Measurements from ENCODE around the gene TENM4. TPM values are rescaled to one million over a fixed set of nuclear protein-coding genes. Genes with fewer than 3 reads are reported as not detected.

TENM4 gene
- polyA plus RNA-seq, 2 of the 4 experiments (the other 2 are of a cell fraction): 0.06 to 0.31 TPM

- ChIA-PET CTCF (interaction anchor here (0.6 to 1.2 kb wide), 2 partner anchors 12 to 18 kb away, joined by 3 read pairs; no protein-coding TSS in a partner anchor), POLR2A (no interaction called here)
- Histone ChIP-seq H3K27ac (no peak overlapping the region), H3K4me3 (no peak overlapping the region), H3K4me1 (no peaks in the 10 kb centered on the region), H3K9me3 (no peaks in the 10 kb centered on the region), H3K4me2 (no peak overlapping the region)
- ATAC-seq: no peak
- FAIRE-seq: no peak
- TF ChIP-seq JUN (IDR thresholded peaks at IDR 0.05): no peak
- TF ChIP-seq RARB (CRISPR knock-in tag; IDR thresholded peaks at IDR 0.05): no peak
- no peak for TF ChIP-seq USF2 (IDR thresholded peaks at IDR 0.05)
- no peak for TF ChIP-seq HOXA7 (CRISPR knock-in tag; IDR thresholded peaks at IDR 0.05)
- no peak for TF ChIP-seq NPAS2 (CRISPR knock-in tag; IDR thresholded peaks at IDR 0.05; ENCODE audit: borderline replicate concordance)
- no peak for TF ChIP-seq E2F6 (IDR thresholded peaks at IDR 0.05; ENCODE audit: borderline replicate concordance, low read depth)
- no peak for TF ChIP-seq HOXB5 (CRISPR knock-in tag; IDR thresholded peaks at IDR 0.05)
- no peak for TF ChIP-seq SREBF2 (IDR thresholded peaks at IDR 0.05)
- TF ChIP-seq EHF (CRISPR knock-in tag; IDR thresholded peaks at IDR 0.05): no peak
- TF ChIP-seq JUNB (IDR thresholded peaks at IDR 0.05): no peak
- TF ChIP-seq, protein P1, sequence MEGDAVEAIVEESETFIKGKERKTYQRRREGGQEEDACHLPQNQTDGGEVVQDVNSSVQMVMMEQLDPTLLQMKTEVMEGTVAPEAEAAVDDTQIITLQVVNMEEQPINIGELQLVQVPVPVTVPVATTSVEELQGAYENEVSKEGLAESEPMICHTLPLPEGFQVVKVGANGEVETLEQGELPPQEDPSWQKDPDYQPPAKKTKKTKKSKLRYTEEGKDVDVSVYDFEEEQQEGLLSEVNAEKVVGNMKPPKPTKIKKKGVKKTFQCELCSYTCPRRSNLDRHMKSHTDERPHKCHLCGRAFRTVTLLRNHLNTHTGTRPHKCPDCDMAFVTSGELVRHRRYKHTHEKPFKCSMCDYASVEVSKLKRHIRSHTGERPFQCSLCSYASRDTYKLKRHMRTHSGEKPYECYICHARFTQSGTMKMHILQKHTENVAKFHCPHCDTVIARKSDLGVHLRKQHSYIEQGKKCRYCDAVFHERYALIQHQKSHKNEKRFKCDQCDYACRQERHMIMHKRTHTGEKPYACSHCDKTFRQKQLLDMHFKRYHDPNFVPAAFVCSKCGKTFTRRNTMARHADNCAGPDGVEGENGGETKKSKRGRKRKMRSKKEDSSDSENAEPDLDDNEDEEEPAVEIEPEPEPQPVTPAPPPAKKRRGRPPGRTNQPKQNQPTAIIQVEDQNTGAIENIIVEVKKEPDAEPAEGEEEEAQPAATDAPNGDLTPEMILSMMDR (IDR thresholded peaks at IDR 0.05): no peak
- TF ChIP-seq POLR2AphosphoS2 (conservative IDR thresholded peaks at IDR 0.05; ENCODE audit: low read length): no peak
- no peak for TF ChIP-seq CBX2 (IDR thresholded peaks at IDR 0.05; ENCODE audit: borderline replicate concordance, low read depth)
- DNase-seq (ENCODE audit: low read depth in 1 of 2, low spot score in 1 of 2): no peak
- WGBS (ENCODE audit: missing lambda C conversion rate): 44% methylated on average over 3 of the region's 3 CpGs
Observed at GRCh38 chr11:78850078-78850477, 590.8 kb downstream of the TENM4 start.

DNA sequence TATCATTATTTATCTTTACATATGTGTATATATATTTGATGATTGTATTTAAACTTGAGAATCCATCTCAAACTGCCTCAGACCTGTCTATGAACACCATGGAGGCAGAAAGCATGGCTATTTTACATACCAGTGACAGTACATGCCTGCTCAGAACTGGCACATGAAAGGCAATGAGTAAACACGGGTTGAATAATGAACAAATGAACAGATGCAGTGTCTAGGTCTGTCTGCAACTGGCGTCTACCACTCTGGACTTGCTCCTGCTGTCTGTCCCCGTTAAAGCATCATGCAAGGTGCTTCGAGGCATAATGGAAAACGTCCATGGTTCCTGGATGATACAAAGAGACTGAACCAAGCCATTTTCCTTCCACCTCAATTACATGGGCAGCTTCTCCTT, 594.6 kb downstream of the TENM4 start:
- Histone ChIP-seq H3K4me1 (no peaks in the 10 kb centered on the region), H3K27ac (no peak overlapping the region), H3K9me3 (no peaks in the 10 kb centered on the region), H3K4me2 (no peak overlapping the region), H3K4me3 (no peak overlapping the region)
- no peak for FAIRE-seq
- WGBS (ENCODE audit: missing lambda C conversion rate): 15% methylated on average over 5 of the region's 5 CpGs
- POLR2A ChIA-PET: no interaction called here
- no peak for ATAC-seq
- TF ChIP-seq HOXB5 (CRISPR knock-in tag; IDR thresholded peaks at IDR 0.05) (no peak), FOSL2 (IDR thresholded peaks at IDR 0.05) (no peak), FOSL2 (CRISPR knock-in tag; IDR thresholded peaks at IDR 0.05) (no peak), EHMT2 (IDR thresholded peaks at IDR 0.05; ENCODE audit: low read depth) (no peak), HOXA7 (CRISPR knock-in tag; IDR thresholded peaks at IDR 0.05) (no peak), TP53 (CRISPR knock-in tag; IDR thresholded peaks at IDR 0.05) (no peak), KDM5A (IDR thresholded peaks at IDR 0.05) (no peak), ZC3H11A (IDR thresholded peaks at IDR 0.05) (no peak), E2F6 (IDR thresholded peaks at IDR 0.05; ENCODE audit: borderline replicate concordance, low read depth) (no peak), ZSCAN20 (CRISPR knock-in tag; IDR thresholded peaks at IDR 0.05) (no peak), HMGXB4 (CRISPR knock-in tag; IDR thresholded peaks at IDR 0.05; ENCODE audit: borderline replicate concordance) (no peak), HDAC2 (IDR thresholded peaks at IDR 0.05) (no peak), RFX5 (IDR thresholded peaks at IDR 0.05) (no peak), PHF8 (IDR thresholded peaks at IDR 0.05; ENCODE audit: borderline replicate concordance, low read depth) (no peak)
- TF ChIP-seq, protein P2, sequence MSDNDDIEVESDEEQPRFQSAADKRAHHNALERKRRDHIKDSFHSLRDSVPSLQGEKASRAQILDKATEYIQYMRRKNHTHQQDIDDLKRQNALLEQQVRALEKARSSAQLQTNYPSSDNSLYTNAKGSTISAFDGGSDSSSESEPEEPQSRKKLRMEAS (IDR thresholded peaks at IDR 0.05): no peak
- TF ChIP-seq, protein P1 (IDR thresholded peaks at IDR 0.05): no peak
- TF ChIP-seq, protein P3, sequence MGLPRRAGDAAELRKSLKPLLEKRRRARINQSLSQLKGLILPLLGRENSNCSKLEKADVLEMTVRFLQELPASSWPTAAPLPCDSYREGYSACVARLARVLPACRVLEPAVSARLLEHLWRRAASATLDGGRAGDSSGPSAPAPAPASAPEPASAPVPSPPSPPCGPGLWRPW (IDR thresholded peaks at IDR 0.05): no peak
- TF ChIP-seq, protein P4, sequence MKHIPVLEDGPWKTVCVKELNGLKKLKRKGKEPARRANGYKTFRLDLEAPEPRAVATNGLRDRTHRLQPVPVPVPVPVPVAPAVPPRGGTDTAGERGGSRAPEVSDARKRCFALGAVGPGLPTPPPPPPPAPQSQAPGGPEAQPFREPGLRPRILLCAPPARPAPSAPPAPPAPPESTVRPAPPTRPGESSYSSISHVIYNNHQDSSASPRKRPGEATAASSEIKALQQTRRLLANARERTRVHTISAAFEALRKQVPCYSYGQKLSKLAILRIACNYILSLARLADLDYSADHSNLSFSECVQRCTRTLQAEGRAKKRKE (CRISPR knock-in tag; IDR thresholded peaks at IDR 0.05; ENCODE audit: low read depth): no peak
- CTCF ChIA-PET: no interaction called here
- DNase-seq (ENCODE audit: low read depth in 1 of 2, low spot score in 1 of 2): no peak
